Parathyroid adenoma (tissue), 2 donors: ENCODE results near the gene ARHGAP45.

Source experiments
- H2AFZ ChIP-seq: fragments of 300-600 bp; sonication (generic); one replicate; pipeline ENCODE4 v1.7.0; 2017; ENCODE audit warnings: antibody characterized with exemption, mild to moderate bottlenecking
- H3K27ac ChIP-seq: fragments of 300-600 bp; sonication (generic); one replicate; pipeline ENCODE4 v1.7.0; 2017
- H3K27me3 ChIP-seq: fragments of 300-600 bp; sonication (generic); one replicate; pipeline ENCODE4 v1.7.0; 2017; ENCODE audit warnings: low read length; ENCODE audit not compliant: control insufficient read depth, insufficient read depth
- H3K36me3 ChIP-seq: fragments of 300-600 bp; sonication (generic); one replicate; pipeline ENCODE4 v1.7.0; 2017; ENCODE audit warnings: low read length; ENCODE audit not compliant: control insufficient read depth, insufficient read depth
- H3K4me1 ChIP-seq: fragments of 300-600 bp; sonication (generic); one replicate; pipeline ENCODE4 v1.7.0; 2017; ENCODE audit warnings: control low read depth
- H3K4me2 ChIP-seq: fragments of 300-600 bp; sonication (generic); one replicate; pipeline ENCODE4 v1.7.0; 2017; ENCODE audit warnings: low read length
- H3K4me3 ChIP-seq: fragments of 300-600 bp; sonication (generic); one replicate; pipeline ENCODE4 v1.7.0; 2017; ENCODE audit warnings: low read depth, low read length
- H3K79me2 ChIP-seq: fragments of 300-600 bp; sonication (generic); one replicate; pipeline ENCODE4 v1.7.0; 2017; ENCODE audit warnings: control low read depth
- H3K9ac ChIP-seq: fragments of 300-600 bp; sonication (generic); one replicate; pipeline ENCODE4 v1.7.0; 2017; ENCODE audit warnings: mild to moderate bottlenecking
- H3K9me3 ChIP-seq: fragments of 300-600 bp; sonication (generic); one replicate; pipeline ENCODE4 v1.7.0; 2017; ENCODE audit warnings: low read length; ENCODE audit not compliant: control insufficient read depth
- TF ChIP-seq, protein P1 (sequence below): fragments of 300-600 bp; sonication (generic); IDR thresholded peaks from one replicate; pipeline ENCODE4 v1.7.0; 2017; ENCODE audit warnings: antibody characterized with exemption, mild to moderate bottlenecking
- donor health status: primary hyperparathyroidism.

The ARHGAP45 gene, protein sequence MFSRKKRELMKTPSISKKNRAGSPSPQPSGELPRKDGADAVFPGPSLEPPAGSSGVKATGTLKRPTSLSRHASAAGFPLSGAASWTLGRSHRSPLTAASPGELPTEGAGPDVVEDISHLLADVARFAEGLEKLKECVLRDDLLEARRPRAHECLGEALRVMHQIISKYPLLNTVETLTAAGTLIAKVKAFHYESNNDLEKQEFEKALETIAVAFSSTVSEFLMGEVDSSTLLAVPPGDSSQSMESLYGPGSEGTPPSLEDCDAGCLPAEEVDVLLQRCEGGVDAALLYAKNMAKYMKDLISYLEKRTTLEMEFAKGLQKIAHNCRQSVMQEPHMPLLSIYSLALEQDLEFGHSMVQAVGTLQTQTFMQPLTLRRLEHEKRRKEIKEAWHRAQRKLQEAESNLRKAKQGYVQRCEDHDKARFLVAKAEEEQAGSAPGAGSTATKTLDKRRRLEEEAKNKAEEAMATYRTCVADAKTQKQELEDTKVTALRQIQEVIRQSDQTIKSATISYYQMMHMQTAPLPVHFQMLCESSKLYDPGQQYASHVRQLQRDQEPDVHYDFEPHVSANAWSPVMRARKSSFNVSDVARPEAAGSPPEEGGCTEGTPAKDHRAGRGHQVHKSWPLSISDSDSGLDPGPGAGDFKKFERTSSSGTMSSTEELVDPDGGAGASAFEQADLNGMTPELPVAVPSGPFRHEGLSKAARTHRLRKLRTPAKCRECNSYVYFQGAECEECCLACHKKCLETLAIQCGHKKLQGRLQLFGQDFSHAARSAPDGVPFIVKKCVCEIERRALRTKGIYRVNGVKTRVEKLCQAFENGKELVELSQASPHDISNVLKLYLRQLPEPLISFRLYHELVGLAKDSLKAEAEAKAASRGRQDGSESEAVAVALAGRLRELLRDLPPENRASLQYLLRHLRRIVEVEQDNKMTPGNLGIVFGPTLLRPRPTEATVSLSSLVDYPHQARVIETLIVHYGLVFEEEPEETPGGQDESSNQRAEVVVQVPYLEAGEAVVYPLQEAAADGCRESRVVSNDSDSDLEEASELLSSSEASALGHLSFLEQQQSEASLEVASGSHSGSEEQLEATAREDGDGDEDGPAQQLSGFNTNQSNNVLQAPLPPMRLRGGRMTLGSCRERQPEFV

DNA sequence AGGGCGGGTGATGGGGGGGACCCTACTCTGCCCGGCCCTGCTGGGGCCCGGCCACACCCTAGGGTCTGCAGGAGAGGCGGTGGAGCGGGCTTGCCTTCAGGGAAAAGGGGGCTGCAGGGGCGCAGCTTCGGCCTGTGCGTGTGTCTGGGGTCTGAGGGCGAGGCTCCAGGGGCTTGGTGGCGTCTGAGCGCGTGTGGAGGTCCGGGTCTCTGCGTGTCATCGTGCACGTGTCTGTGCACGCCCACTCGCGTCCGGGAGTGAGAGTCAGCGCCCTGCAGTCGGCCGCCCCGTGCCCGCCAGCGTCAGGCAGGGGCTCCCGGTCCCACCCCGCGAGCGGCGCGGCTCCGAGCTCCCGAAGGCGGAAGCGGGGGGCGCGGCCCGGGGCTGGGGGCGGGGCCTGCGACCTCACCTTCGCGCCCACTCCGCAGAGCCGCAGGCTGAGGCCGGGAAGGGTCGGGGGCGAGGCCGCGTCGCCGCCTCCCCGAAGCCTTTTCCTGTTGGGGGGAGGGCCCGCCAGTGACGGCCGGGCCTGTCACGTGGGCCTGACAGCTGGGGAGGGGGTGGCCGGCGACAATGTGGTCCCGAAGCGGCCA, at the start of gene ARHGAP45:
TSS of gene ARHGAP45 (plus strand) at position 420 of the 593 bp plus-strand sequence. CDS start 239 bp downstream, outside the sequence.
- TF ChIP-seq, protein P1, sequence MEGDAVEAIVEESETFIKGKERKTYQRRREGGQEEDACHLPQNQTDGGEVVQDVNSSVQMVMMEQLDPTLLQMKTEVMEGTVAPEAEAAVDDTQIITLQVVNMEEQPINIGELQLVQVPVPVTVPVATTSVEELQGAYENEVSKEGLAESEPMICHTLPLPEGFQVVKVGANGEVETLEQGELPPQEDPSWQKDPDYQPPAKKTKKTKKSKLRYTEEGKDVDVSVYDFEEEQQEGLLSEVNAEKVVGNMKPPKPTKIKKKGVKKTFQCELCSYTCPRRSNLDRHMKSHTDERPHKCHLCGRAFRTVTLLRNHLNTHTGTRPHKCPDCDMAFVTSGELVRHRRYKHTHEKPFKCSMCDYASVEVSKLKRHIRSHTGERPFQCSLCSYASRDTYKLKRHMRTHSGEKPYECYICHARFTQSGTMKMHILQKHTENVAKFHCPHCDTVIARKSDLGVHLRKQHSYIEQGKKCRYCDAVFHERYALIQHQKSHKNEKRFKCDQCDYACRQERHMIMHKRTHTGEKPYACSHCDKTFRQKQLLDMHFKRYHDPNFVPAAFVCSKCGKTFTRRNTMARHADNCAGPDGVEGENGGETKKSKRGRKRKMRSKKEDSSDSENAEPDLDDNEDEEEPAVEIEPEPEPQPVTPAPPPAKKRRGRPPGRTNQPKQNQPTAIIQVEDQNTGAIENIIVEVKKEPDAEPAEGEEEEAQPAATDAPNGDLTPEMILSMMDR = no peak
- Histone ChIP-seq H2AFZ (no peak within 1 kb of the TSS), H3K27me3 (peaks cover 7% of the 10 kb centered on the region), H3K79me2 (no peaks in the 10 kb centered on the region), H3K9me3 (no peaks in the 10 kb centered on the region), H3K4me1 (peaks cover 2% of the 10 kb centered on the region), H3K4me3 (peak within 1 kb of the TSS; percentile 27), H3K4me2 (peak within 1 kb of the TSS; percentile 22), H3K27ac (peak within 1 kb of the TSS; percentile 42), H3K9ac (no peak within 1 kb of the TSS), H3K36me3 (no peaks in the 10 kb centered on the region)

DNA sequence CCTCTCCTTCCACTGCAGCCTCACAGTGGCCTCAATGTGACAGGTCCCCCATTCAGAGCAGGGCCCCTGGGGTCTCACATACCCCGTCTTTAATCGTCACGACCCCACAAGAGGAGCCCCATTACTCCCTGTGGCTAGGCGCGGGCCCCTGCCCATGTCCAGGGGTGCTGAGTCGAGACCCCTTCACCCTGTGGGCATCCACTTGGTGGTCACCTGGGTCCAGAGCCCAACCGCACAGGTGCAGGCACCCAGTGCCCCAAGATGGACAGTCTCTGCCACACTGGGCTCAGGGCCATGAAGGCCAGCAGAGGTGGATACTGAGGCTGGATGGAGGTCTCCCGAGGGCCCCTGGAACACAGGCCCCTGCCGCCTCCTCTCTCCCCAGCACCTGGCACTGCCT, 49.1 kb upstream of the ARHGAP45 start:
- Histone ChIP-seq H3K9ac (no peak overlapping the region), H3K36me3 (no peaks in the 10 kb centered on the region), H2AFZ (no peak overlapping the region), H3K79me2 (peaks cover 54% of the 10 kb centered on the region), H3K4me1 (peaks cover 32% of the 10 kb centered on the region), H3K4me3 (no peak overlapping the region), H3K27me3 (no peaks in the 10 kb centered on the region), H3K27ac (no peak overlapping the region), H3K4me2 (peak overlapping the region; percentile 56), H3K9me3 (no peaks in the 10 kb centered on the region)
- TF ChIP-seq, protein P1 = no peak

DNA sequence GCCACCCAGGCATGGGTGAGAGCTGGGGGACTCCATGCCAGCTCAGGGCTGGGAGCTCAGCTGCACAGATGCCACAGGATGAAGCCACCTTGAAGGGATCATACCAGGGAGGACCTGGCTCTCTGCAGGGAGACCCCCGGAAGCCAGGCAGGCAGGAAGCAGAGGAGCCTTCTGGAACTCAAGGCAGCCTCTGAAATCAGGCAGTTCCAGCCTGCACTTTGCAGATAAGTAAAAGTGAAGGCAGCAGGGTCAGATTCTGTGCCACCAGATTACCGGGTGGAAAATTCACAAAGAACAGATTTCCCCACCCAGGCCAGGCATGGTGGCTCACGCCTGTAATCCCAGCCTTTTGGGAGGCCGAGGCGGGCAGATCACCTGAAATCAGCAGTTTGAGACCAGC, 48.6 kb upstream of the ARHGAP45 start:
- H3K9ac ChIP-seq = no peak overlapping the region

DNA sequence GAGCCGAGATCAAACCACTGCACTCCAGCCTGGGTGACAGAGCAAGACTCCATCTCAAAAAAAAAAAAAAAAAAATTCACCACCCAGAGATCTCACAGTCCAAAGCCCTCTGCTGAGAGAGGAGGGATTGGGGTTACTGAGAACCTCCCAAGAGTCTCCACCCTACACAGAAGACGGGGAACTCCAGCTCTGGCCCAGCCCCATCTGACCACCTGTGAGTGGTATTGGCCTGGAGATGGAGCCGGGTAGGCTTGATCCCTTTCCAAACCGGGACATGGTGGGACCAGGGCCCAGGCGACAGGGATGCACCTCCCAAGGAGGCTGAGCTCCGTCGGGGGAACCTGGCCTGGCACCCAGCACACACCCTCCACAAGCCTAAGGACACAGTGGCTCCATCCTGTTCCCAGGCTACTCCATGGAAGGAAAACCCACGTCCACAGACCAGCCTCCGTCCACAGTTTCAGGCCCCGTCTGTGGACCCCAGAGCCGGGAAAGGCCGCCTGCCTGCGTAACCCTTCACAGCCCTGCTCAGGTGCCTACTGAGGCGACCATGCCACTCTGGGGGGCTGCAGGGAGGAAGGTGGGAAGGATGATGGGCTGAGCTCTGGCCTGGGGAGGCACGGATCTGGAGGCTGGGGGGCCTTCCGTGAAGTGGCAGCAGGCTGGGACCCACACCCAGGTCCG, 47.9 kb upstream of the ARHGAP45 start:
- H3K9me3 ChIP-seq = no peaks in the 10 kb centered on the region
- H3K79me2 ChIP-seq = peaks cover 49% of the 10 kb centered on the region
- H3K36me3 ChIP-seq = no peaks in the 10 kb centered on the region
- H2AFZ ChIP-seq = no peak overlapping the region
- H3K27ac ChIP-seq = no peak overlapping the region
- H3K9ac ChIP-seq = no peak overlapping the region
- TF ChIP-seq, protein P1 = no peak
- peaks cover 32% of the 10 kb centered on the region for H3K4me1 ChIP-seq
- no peaks in the 10 kb centered on the region for H3K27me3 ChIP-seq
- peak overlapping the region; percentile 93 for H3K4me3 ChIP-seq
- H3K4me2 ChIP-seq = peak overlapping the region; percentile 95

More for the DNA sequence above, 48.6 kb upstream of the ARHGAP45 start:
- TF ChIP-seq, protein P1 = no peak
- Histone ChIP-seq H3K4me2 (no peak overlapping the region), H3K9me3 (no peaks in the 10 kb centered on the region), H3K27ac (no peak overlapping the region), H2AFZ (no peak overlapping the region), H3K79me2 (peaks cover 54% of the 10 kb centered on the region), H3K36me3 (no peaks in the 10 kb centered on the region), H3K4me1 (peaks cover 32% of the 10 kb centered on the region), H3K4me3 (no peak overlapping the region), H3K27me3 (no peaks in the 10 kb centered on the region)
